Measurements from ENCODE around the gene CMTM8. TPM values are rescaled to one million over a fixed set of nuclear protein-coding genes. Genes with fewer than 3 reads are reported as not detected.
"Not testable (repeated sequence)": the region's sequence is repeated elsewhere in the genome, so short reads cannot be mapped to it uniquely, and the experiment has no call there.

Gene CMTM8
- total RNA-seq (1 to 10 TPM in 3 of 5 donors, not detected in 2; 1.3 to 5.2 (median 4.4) TPM), polyA plus RNA-seq (1 to 10 TPM; 5.4 to 8.1 (median 6.9) TPM)
- long read RNA-seq, donor 1, partial matches to known transcripts, result 0 of 3 reads
- long read RNA-seq, donor 1, other reads (novel, unspliced or antisense), result 0 of 3 reads
- long read RNA-seq, donor 2, partial matches to known transcripts, result 0 of 4 reads
- long read RNA-seq, donor 2, other reads (novel, unspliced or antisense), result 0 of 4 reads
- long read RNA-seq, donor 3, partial matches to known transcripts, result 0 of 1 reads
- long read RNA-seq, donor 3, other reads (novel, unspliced or antisense), result 0 of 1 reads
- long read RNA-seq, donor 4, result 0 reads
- long read RNA-seq, donor 5, transcript CMTM8-201 (4 exons, 1,174 nt), result major isoform, 7 of 7 reads
- long read RNA-seq, donor 5, partial matches to known transcripts, result 0 of 7 reads
- long read RNA-seq, donor 5, other reads (novel, unspliced or antisense), result 0 of 7 reads
- long read RNA-seq, donor 6, result 0 reads
- long read RNA-seq, donor 7, partial matches to known transcripts, result 0 of 5 reads
- long read RNA-seq, donor 7, other reads (novel, unspliced or antisense), result 0 of 5 reads
- long read RNA-seq, donor 8, partial matches to known transcripts, result 0 of 4 reads
- long read RNA-seq, donor 8, other reads (novel, unspliced or antisense), result 0 of 4 reads
- long read RNA-seq, donor 9, partial matches to known transcripts, result 0 of 4 reads
- long read RNA-seq, donor 9, other reads (novel, unspliced or antisense), result 0 of 4 reads
- long read RNA-seq, donor 10, partial matches to known transcripts, result 0 of 4 reads
- long read RNA-seq, donor 10, other reads (novel, unspliced or antisense), result 0 of 4 reads

DNA sequence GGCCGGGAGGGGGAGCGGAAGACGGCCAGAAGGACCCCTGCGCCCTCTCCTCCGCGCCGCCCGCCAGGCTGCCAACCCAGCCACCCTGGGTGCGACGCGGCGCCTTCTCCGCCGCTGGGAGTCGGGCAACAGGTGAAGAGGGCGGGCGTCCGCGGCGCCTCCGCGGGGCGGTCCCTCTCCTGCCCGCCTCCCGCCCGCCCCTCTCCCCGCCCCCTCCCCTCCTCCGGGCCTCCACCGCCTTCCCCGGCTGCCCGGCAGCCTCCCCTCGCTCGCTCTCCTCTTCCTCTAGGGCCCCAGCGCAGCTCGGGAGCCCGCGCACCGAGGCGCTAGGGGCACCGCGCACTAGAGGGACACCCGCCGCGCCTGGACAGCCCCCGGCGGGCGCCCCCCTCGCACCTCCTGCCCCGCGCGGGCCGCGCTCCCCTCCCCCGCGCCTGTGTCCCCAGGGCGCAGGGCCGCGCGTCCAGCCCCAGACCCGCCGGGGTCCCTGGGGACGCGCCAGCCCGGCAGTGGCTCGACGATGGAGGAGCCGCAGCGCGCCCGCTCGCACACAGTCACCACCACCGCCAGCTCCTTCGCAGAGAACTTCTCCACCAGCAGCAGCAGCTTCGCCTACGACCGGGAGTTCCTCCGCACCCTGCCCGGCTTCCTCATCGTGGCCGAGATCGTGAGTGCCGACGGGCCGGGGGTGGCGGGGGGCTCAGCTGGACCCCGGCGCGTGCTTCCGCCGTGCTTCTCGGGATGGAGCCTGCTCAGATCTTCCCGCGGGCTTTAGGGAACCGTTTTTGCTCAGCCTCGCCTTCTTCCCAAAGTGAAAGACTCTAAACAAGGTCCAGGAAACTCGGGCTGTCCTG lies at the start of gene CMTM8:
TSS of gene CMTM8 (plus strand) at position 228 of the 854 bp plus-strand sequence. CDS start at position 521, 293 bp downstream.
- no peak for TF ChIP-seq EP300 (IDR thresholded peaks at IDR 0.05)
- peak in 2 of 3 donors; percentile 72 to 77 for TF ChIP-seq POLR2AphosphoS5 (IDR thresholded peaks at IDR 0.05)
- TF ChIP-seq POLR2A (IDR thresholded peaks at IDR 0.05), result no peak
- TF ChIP-seq, protein P1, sequence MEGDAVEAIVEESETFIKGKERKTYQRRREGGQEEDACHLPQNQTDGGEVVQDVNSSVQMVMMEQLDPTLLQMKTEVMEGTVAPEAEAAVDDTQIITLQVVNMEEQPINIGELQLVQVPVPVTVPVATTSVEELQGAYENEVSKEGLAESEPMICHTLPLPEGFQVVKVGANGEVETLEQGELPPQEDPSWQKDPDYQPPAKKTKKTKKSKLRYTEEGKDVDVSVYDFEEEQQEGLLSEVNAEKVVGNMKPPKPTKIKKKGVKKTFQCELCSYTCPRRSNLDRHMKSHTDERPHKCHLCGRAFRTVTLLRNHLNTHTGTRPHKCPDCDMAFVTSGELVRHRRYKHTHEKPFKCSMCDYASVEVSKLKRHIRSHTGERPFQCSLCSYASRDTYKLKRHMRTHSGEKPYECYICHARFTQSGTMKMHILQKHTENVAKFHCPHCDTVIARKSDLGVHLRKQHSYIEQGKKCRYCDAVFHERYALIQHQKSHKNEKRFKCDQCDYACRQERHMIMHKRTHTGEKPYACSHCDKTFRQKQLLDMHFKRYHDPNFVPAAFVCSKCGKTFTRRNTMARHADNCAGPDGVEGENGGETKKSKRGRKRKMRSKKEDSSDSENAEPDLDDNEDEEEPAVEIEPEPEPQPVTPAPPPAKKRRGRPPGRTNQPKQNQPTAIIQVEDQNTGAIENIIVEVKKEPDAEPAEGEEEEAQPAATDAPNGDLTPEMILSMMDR (IDR thresholded peaks at IDR 0.05), result no peak
- WGBS, 5 donors, result 0 to 1% (median 1%) methylated on average over 21 to 96 of the region's 96 CpGs
- Histone ChIP-seq H3K36me3 (no peaks in the 10 kb centered on the region), H3K4me1 (peaks cover 5 to 42% (median 34%) of the 10 kb centered on the region in 4 donors), H3K27ac (peak within 1 kb of the TSS; percentile 84 to 89 (median 86)), H3K4me3 (peak within 1 kb of the TSS; percentile 65 to 87 (median 74)), H3K9me3 (peaks cover 0 to 9% (median 5%) of the 10 kb centered on the region in 4 donors), H3K27me3 (peaks cover 0 to 19% (median 0%) of the 10 kb centered on the region in 3 donors)
- peak; percentile 81 to 92 for DNase-seq
- intact Hi-C loops (cut with DNase I; ENCODE audit: low total_unique reads), result no loop called here

- DNase-seq, result no peak
- H3K4me1 ChIP-seq, result no peaks in the 10 kb centered on the region
- 56 to 71% (median 62%) methylated on average over 3 of the region's 3 CpGs for WGBS, 5 donors
- no peaks in the 10 kb centered on the region for H3K36me3 ChIP-seq
- H3K27ac ChIP-seq, result no peak overlapping the region
- TF ChIP-seq POLR2A (IDR thresholded peaks at IDR 0.05) (no peak), EP300 (IDR thresholded peaks at IDR 0.05) (no peak), POLR2AphosphoS5 (IDR thresholded peaks at IDR 0.05) (no peak)
- TF ChIP-seq, protein P1 (IDR thresholded peaks at IDR 0.05), result no peak
- H3K27me3 ChIP-seq, result peaks cover 0 to 4% (median 0%) of the 10 kb centered on the region in 3 donors
- no peaks in the 10 kb centered on the region for H3K9me3 ChIP-seq
- no peak overlapping the region for H3K4me3 ChIP-seq
- intact Hi-C loops (cut with DNase I; ENCODE audit: low total_unique reads), result no loop called here
Measured at GRCh38 chr3:32189693-32190092, 48.8 kb upstream of the CMTM8 start.

DNA sequence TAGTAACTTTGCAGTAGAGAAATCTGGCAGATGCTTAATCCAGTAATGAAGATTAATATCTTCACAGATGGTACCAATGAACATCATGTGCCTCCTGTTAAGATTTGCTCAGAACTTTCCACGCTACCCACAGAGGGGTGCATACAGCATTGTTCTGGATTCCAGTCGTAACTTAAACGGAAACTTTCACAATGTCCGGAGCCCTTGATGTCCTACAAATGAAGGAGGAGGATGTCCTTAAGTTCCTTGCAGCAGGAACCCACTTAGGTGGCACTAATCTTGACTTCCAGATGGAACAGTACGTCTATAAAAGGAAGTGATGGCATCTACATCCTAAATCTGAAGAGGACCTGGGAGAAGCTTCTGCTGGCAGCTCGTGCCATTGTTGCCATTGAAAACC lies 47.9 kb upstream of the CMTM8 start:
- H3K36me3 ChIP-seq; H3K27me3 ChIP-seq; intact Hi-C loops (cut with DNase I; ENCODE audit: low total_unique reads); DNase-seq; H3K27ac ChIP-seq; H3K4me3 ChIP-seq; H3K4me1 ChIP-seq; H3K9me3 ChIP-seq: not testable (repeated sequence)
- 83 to 88% (median 86%) methylated on average over 6 of the region's 6 CpGs for WGBS, 5 donors

DNA sequence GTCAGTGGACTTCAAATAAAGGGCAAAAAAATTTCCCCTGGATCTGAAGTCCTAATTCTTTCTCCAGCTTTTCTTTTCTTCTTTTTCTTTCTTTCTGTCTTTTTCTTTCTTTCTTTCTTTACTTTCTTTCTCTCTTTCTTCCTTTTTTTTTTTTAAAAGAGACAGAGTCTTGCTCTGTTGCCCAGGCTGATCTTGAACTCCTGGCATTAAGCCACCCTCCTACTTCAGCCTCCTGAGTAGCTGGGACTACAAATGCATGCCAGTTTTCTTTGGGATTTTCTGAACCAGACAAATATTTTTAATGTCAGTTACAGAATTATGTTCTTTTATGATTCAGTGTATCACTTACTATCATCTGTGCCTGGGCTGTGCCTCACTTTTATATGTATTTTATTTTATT lies 45.4 kb upstream of the CMTM8 start:
- Histone ChIP-seq H3K36me3 (no peaks in the 10 kb centered on the region), H3K4me3 (no peak overlapping the region), H3K27me3 (no peaks in the 10 kb centered on the region), H3K27ac (no peak overlapping the region), H3K9me3 (no peaks in the 10 kb centered on the region), H3K4me1 (no peaks in the 10 kb centered on the region)
- intact Hi-C loops (cut with DNase I; ENCODE audit: low total_unique reads), result no loop called here
- no peak for TF ChIP-seq EP300 (IDR thresholded peaks at IDR 0.05)
- TF ChIP-seq POLR2AphosphoS5 (IDR thresholded peaks at IDR 0.05), result no peak
- TF ChIP-seq, protein P1 (IDR thresholded peaks at IDR 0.05), result no peak
- no peak for TF ChIP-seq POLR2A (IDR thresholded peaks at IDR 0.05)
- no peak for DNase-seq
